CD4-positive, alpha-beta T cell (primary cell): ENCODE data around the gene PPM1G. TPM values are rescaled to one million over a fixed set of nuclear protein-coding genes. Genes with fewer than 3 reads are reported as not detected.
A peak's percentile ranks its signal among the peaks of the same experiment; 100 is the strongest.

ENCODE experiments used
- ATAC-seq: fragments of 200-7000 bp; cut with Tn5 transposase; one replicate; pipeline ENCODE4 v1.10.0; 2022; ENCODE audit warnings: mild to moderate bottlenecking; ENCODE audit not compliant: poor library complexity
- CTCF ChIA-PET: fragments of 350-600 bp; sonication (Branson Sonifier 250); formaldehyde crosslinking; loops from one replicate; lab custom pipeline; 2021; ENCODE audit warnings: antibody characterized with exemption, inconsistent platforms; lab: Charles Lee
- POLR2A ChIA-PET: fragments of 350-600 bp; sonication (Branson Sonifier 250); formaldehyde crosslinking; loops from one replicate; lab custom pipeline; 2021; ENCODE audit warnings: antibody characterized with exemption, inconsistent platforms; lab: Charles Lee
- DNase-seq, 14 experiments: peaks; one replicate each; pipeline ENCODE4 v3.0.0-alpha.2; 2013 to 2020; ENCODE audit warnings: mixed read lengths in 2 of 14
- H3K27ac ChIP-seq, 2 donors: one replicate each; pipeline versions ENCODE4 v1.5.1 to v1.7.0; 2013; ENCODE audit warnings: low read length in 2 of 2, low read depth in 1 of 2, mild to moderate bottlenecking in 1 of 2
- H3K27me3 ChIP-seq, 2 experiments: 1 replicate in 1 of 2; 2 replicates in 1 of 2; pipeline versions ENCODE4 v1.6.1 to v1.7.0; 2013; ENCODE audit warnings: low read length in 2 of 2, control low read depth in 1 of 2, mild to moderate bottlenecking in 1 of 2, moderate library complexity in 1 of 2; ENCODE audit not compliant: insufficient read depth in 2 of 2, control insufficient read depth in 1 of 2
- H3K36me3 ChIP-seq: one replicate; pipeline ENCODE4 v1.6.1; 2013; ENCODE audit warnings: low read length, control low read depth; ENCODE audit not compliant: insufficient read depth
- H3K4me1 ChIP-seq: one replicate; pipeline ENCODE4 v1.6.1; 2013; ENCODE audit warnings: low read length, control low read depth; ENCODE audit not compliant: insufficient read depth
- H3K4me3 ChIP-seq: one replicate; pipeline ENCODE4 v1.5.1; 2013; ENCODE audit warnings: mild to moderate bottlenecking, low read length, moderate library complexity
- H3K9me3 ChIP-seq, 2 experiments: 1 replicate in 1 of 2; 2 replicates in 1 of 2; pipeline versions ENCODE4 v1.6.1 to v1.7.0; 2013; ENCODE audit warnings: low read length in 2 of 2, mild to moderate bottlenecking in 2 of 2, control low read depth in 1 of 2, moderate library complexity in 1 of 2; ENCODE audit not compliant: control insufficient read depth in 1 of 2, insufficient read depth in 1 of 2
- H3K27ac Mint-ChIP-seq: one replicate; pipeline ENCODE4 v1.8.0; 2020; ENCODE audit warnings: mixed read lengths
- H3K27me3 Mint-ChIP-seq: one replicate; pipeline ENCODE4 v1.8.0; 2021; ENCODE audit warnings: mixed read lengths
- H3K36me3 Mint-ChIP-seq: one replicate; pipeline ENCODE4 v1.8.0; 2021; ENCODE audit warnings: low read depth, mixed read lengths
- H3K4me1 Mint-ChIP-seq: one replicate; pipeline ENCODE4 v1.8.0; 2021; ENCODE audit warnings: low read depth, mixed read lengths
- H3K4me3 Mint-ChIP-seq: one replicate; pipeline ENCODE4 v1.8.0; 2020; ENCODE audit warnings: mild to moderate bottlenecking, mixed read lengths
- H3K9me3 Mint-ChIP-seq: one replicate; pipeline ENCODE4 v1.8.0; 2020; ENCODE audit warnings: mixed read lengths
- intact Hi-C, 2 experiments: fragments of 100-400 bp; cut with DNase I in 1 of 2; cut with micrococcal nuclease in 1 of 2; formaldehyde crosslinking; loops; one replicate each; pipeline versions ENCODE4 v1.15.1 to v1.9.0; 2023 to 2025; cut with DNase I, micrococcal nuclease
- total RNA-seq, 174 experiments: library from RNA in 2 of 174; stranded (reverse) in 2 of 174; gene quantifications; one replicate each; pipeline ENCODE4 v1.2.3 and lab custom pipeline; 2021 to 2026
- TF ChIP-seq, protein P1 (sequence below): fragments of 200-600 bp; IDR thresholded peaks from one replicate; pipeline ENCODE4 v1.8.0; 2022; ENCODE audit warnings: antibody characterized with exemption, mild to moderate bottlenecking

The PPM1G gene
- total RNA-seq, 2 experiments from 2014 or later = 30.4 to 31.2 TPM

GRCh38 chr2:27441958-27442919 is 32.8 kb upstream of the PPM1G start, which contains the start of gene KRTCAP3:
TSS of gene KRTCAP3 (plus strand) at chr2:27442381. CDS start at chr2:27442413, 32 bp downstream.
- POLR2A ChIA-PET = interaction anchor here (1.0 kb wide), 2 partner anchors 12 to 13 kb away, joined by 3 read pairs; no protein-coding TSS in a partner anchor
- CTCF ChIA-PET = no interaction called here
- Histone ChIP-seq H3K9me3 (no peaks in the 10 kb centered on the region), H3K4me3 (no peak within 1 kb of the TSS), H3K27ac (no peak within 1 kb of the TSS), H3K27me3 (no peaks in the 10 kb centered on the region), H3K4me1 (peaks cover 8% of the 10 kb centered on the region), H3K36me3 (peaks cover 46% of the 10 kb centered on the region)
- peak; percentile 45 to 77 (median 60) for DNase-seq
- peak; percentile 96 for ATAC-seq
- peaks cover 69% of the 10 kb centered on the region for H3K36me3 Mint-ChIP-seq
- TF ChIP-seq, protein P1, sequence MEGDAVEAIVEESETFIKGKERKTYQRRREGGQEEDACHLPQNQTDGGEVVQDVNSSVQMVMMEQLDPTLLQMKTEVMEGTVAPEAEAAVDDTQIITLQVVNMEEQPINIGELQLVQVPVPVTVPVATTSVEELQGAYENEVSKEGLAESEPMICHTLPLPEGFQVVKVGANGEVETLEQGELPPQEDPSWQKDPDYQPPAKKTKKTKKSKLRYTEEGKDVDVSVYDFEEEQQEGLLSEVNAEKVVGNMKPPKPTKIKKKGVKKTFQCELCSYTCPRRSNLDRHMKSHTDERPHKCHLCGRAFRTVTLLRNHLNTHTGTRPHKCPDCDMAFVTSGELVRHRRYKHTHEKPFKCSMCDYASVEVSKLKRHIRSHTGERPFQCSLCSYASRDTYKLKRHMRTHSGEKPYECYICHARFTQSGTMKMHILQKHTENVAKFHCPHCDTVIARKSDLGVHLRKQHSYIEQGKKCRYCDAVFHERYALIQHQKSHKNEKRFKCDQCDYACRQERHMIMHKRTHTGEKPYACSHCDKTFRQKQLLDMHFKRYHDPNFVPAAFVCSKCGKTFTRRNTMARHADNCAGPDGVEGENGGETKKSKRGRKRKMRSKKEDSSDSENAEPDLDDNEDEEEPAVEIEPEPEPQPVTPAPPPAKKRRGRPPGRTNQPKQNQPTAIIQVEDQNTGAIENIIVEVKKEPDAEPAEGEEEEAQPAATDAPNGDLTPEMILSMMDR = peak; percentile 37
- H3K4me3 Mint-ChIP-seq = peak within 1 kb of the TSS; percentile 5
- H3K27me3 Mint-ChIP-seq = no peaks in the 10 kb centered on the region
- intact Hi-C loops = loop anchor here (1.0 to 5.0 kb wide), 3 partner anchors 45 to 185 kb away; partner anchors contain the start of genes IFT172 (in 2 of the 2), CCDC121 (in 1 of the 2) and GPN1 (in 1 of the 2)
- H3K4me1 Mint-ChIP-seq = peaks cover 20% of the 10 kb centered on the region
- no peaks in the 10 kb centered on the region for H3K9me3 Mint-ChIP-seq
- H3K27ac Mint-ChIP-seq = peak within 1 kb of the TSS; percentile 61

DNA sequence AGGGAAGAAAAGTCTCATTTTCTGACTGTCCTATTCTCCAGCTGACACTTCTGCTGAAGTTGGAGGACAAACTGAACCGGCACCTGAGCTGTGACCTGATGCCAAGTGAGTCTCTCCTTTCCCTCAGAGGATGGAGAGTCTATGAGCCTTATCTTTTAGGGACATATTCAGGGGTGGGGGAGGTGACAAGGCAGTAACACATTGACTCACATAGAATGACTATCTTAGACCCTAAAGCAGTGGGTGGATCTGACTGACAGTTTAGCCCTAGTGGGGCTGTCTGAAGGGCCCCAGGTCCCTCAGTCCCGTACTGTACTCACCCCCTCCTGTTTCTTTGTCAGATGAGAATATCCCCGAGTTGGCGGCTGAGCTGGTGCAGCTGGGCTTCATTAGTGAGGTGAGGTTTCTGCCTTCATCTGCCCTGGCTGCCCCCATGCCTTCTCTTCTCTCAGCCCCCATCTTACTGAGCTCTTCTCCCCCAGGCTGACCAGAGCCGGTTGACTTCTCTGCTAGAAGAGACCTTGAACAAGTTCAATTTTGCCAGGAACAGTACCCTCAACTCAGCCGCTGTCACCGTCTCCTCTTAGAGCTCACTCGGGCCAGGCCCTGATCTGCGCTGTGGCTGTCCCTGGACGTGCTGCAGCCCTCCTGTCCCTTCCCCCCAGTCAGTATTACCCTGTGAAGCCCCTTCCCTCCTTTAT is 32.0 kb upstream of the PPM1G start:
- H3K4me3 Mint-ChIP-seq = no peak overlapping the region
- Histone ChIP-seq H3K27ac (no peak overlapping the region), H3K4me3 (no peak overlapping the region), H3K4me1 (peaks cover 7% of the 10 kb centered on the region), H3K9me3 (no peaks in the 10 kb centered on the region), H3K27me3 (no peaks in the 10 kb centered on the region), H3K36me3 (peaks cover 55% of the 10 kb centered on the region)
- TF ChIP-seq, protein P1 = no peak
- peaks cover 74% of the 10 kb centered on the region for H3K36me3 Mint-ChIP-seq
- H3K27me3 Mint-ChIP-seq = no peaks in the 10 kb centered on the region
- ChIA-PET POLR2A (no interaction called here), CTCF (no interaction called here)
- intact Hi-C loops = loop anchor here in 1 of 2 experiments (5.0 kb wide), 2 partner anchors 46 to 186 kb away; partner anchors contain the start of genes CCDC121, GPN1 and IFT172
- no peaks in the 10 kb centered on the region for H3K9me3 Mint-ChIP-seq
- DNase-seq = no peak
- ATAC-seq = no peak
- H3K4me1 Mint-ChIP-seq = peaks cover 20% of the 10 kb centered on the region
- H3K27ac Mint-ChIP-seq = peak overlapping the region; percentile 61

- CTCF ChIA-PET = no interaction called here
- intact Hi-C loops = no loop called here
- no peak for ATAC-seq
These were observed 26.2 kb upstream of the PPM1G start for GRCh38 chr2:27435628-27436027.

More at GRCh38 chr2:27435628-27436027, 26.2 kb upstream of the PPM1G start:
- Histone ChIP-seq H3K9me3 (no peaks in the 10 kb centered on the region), H3K27me3 (no peaks in the 10 kb centered on the region), H3K4me1 (peaks cover 19% of the 10 kb centered on the region), H3K4me3 (no peak overlapping the region), H3K36me3 (peaks cover 77% of the 10 kb centered on the region), H3K27ac (no peak overlapping the region)
- TF ChIP-seq, protein P1 = no peak
- H3K4me1 Mint-ChIP-seq = peaks cover 31% of the 10 kb centered on the region
- no peaks in the 10 kb centered on the region for H3K27me3 Mint-ChIP-seq
- no peak for DNase-seq
- H3K9me3 Mint-ChIP-seq = no peaks in the 10 kb centered on the region
- POLR2A ChIA-PET = no interaction called here
- peak overlapping the region; percentile 47 for H3K27ac Mint-ChIP-seq
- H3K36me3 Mint-ChIP-seq = peaks cover 84% of the 10 kb centered on the region
- H3K4me3 Mint-ChIP-seq = no peak overlapping the region
